WTC11 (cell line): ENCODE measurements around the gene SLC25A40. TPM values are rescaled to one million over a fixed set of nuclear protein-coding genes. Genes with fewer than 3 reads are reported as not detected.

Source experiments
- ATAC-seq: fragments of 200-7000 bp; cut with Tn5 transposase; 2 replicates; pipeline ENCODE4 v1.10.0; 2021; ENCODE audit warnings: mild to moderate bottlenecking, moderate library complexity
- CTCF ChIA-PET: fragments of 300-600 bp; sonication (Branson Sonifier 250); formaldehyde crosslinking; loops from one replicate; lab custom pipeline; 2021; ENCODE audit warnings: antibody characterized with exemption; lab: Charles Lee
- POLR2A ChIA-PET: fragments of 350-600 bp; sonication (Branson Sonifier 250); formaldehyde crosslinking; loops from one replicate; lab custom pipeline; 2021; ENCODE audit warnings: antibody characterized with exemption; lab: Charles Lee
- DNase-seq: peaks from one replicate; pipeline ENCODE4 v3.0.0; 2021; ENCODE audit warnings: low spot score
- H3K27ac Mint-ChIP-seq: 2 replicates; pipeline ENCODE4 v1.8.0; 2021; ENCODE audit warnings: mixed read lengths
- H3K27me3 Mint-ChIP-seq: 2 replicates; pipeline ENCODE4 v1.8.0; 2021; ENCODE audit warnings: low read depth, mild to moderate bottlenecking, moderate library complexity, mixed read lengths
- H3K36me3 Mint-ChIP-seq: 2 replicates; pipeline ENCODE4 v1.8.0; 2021; ENCODE audit warnings: mixed read lengths
- H3K4me1 Mint-ChIP-seq: 2 replicates; pipeline ENCODE4 v1.8.0; 2022; ENCODE audit warnings: mixed read lengths
- H3K4me3 Mint-ChIP-seq: 2 replicates; pipeline ENCODE4 v1.8.0; 2021; ENCODE audit warnings: mild to moderate bottlenecking, moderate library complexity, mixed read lengths
- H3K9me3 Mint-ChIP-seq: 2 replicates; pipeline ENCODE4 v1.8.0; 2021; ENCODE audit warnings: mixed read lengths
- CBFB ChIP-seq: sonication (generic); formaldehyde crosslinking; IDR thresholded peaks from 2 replicates; pipeline ENCODE4 v1.8.1; 2022; ENCODE audit warnings: mild to moderate bottlenecking, low read depth, missing genetic modification reagents
- E2F4 ChIP-seq: sonication (generic); formaldehyde crosslinking; IDR thresholded peaks from 2 replicates; pipeline ENCODE4 v1.8.1; 2022; ENCODE audit warnings: low read depth, mild to moderate bottlenecking, moderate library complexity, missing genetic modification reagents, borderline replicate concordance
- ELF4 ChIP-seq: sonication (generic); formaldehyde crosslinking; IDR thresholded peaks from 2 replicates; pipeline ENCODE4 v1.8.1; 2022; ENCODE audit warnings: low read depth, mild to moderate bottlenecking, moderate library complexity, missing genetic modification reagents
- EMX1 ChIP-seq: fragments of 250-450 bp; sonication (Bioruptor Pico); IDR thresholded peaks from 2 replicates; pipeline ENCODE4 v1.8.0; 2021; ENCODE audit warnings: mild to moderate bottlenecking
- ERG ChIP-seq: fragments of 250-450 bp; sonication (Bioruptor Pico); IDR thresholded peaks from 2 replicates; pipeline ENCODE4 v1.8.0; 2021; ENCODE audit warnings: mild to moderate bottlenecking
- GRHL2 ChIP-seq: fragments of 250-450 bp; sonication (Bioruptor Pico); IDR thresholded peaks from 2 replicates; pipeline ENCODE4 v1.8.0; 2022; ENCODE audit warnings: mild to moderate bottlenecking, moderate library complexity; ENCODE audit not compliant: insufficient replicate concordance, severe bottlenecking
- MAX ChIP-seq: sonication (generic); formaldehyde crosslinking; IDR thresholded peaks from 2 replicates; pipeline ENCODE4 v1.8.0; 2022; ENCODE audit warnings: mild to moderate bottlenecking, missing genetic modification reagents
- MYBL2 ChIP-seq: sonication (generic); formaldehyde crosslinking; IDR thresholded peaks from 2 replicates; pipeline ENCODE4 v1.8.1; 2023; ENCODE audit warnings: mild to moderate bottlenecking, moderate library complexity, missing genetic modification reagents
- NFATC4 ChIP-seq: fragments of 250-450 bp; sonication (Bioruptor Pico); IDR thresholded peaks from 2 replicates; pipeline ENCODE4 v1.9.0; 2021; ENCODE audit warnings: mild to moderate bottlenecking
- SP1 ChIP-seq: sonication (generic); formaldehyde crosslinking; conservative IDR thresholded peaks from 2 replicates; pipeline ENCODE4 v1.8.1; 2022; ENCODE audit warnings: missing genetic modification reagents
- STAT6 ChIP-seq: sonication (generic); formaldehyde crosslinking; conservative IDR thresholded peaks from 2 replicates; pipeline ENCODE4 v1.8.1; 2023; ENCODE audit warnings: mild to moderate bottlenecking, low read depth, missing genetic modification reagents, moderate library complexity
- TCF7 ChIP-seq: sonication (generic); formaldehyde crosslinking; IDR thresholded peaks from 2 replicates; pipeline ENCODE4 v1.8.0; 2022; ENCODE audit warnings: mild to moderate bottlenecking, low read depth, missing genetic modification reagents, moderate library complexity
- TEAD1 ChIP-seq: sonication (generic); formaldehyde crosslinking; IDR thresholded peaks from 2 replicates; pipeline ENCODE4 v1.8.0; 2022; ENCODE audit warnings: mild to moderate bottlenecking, missing genetic modification reagents
- TEAD4 ChIP-seq: sonication (generic); formaldehyde crosslinking; IDR thresholded peaks from 2 replicates; pipeline ENCODE4 v1.8.0; 2022; ENCODE audit warnings: mild to moderate bottlenecking, missing genetic modification reagents
- USF2 ChIP-seq: sonication (generic); formaldehyde crosslinking; IDR thresholded peaks from 2 replicates; pipeline ENCODE4 v1.8.1; 2023; ENCODE audit warnings: mild to moderate bottlenecking, missing genetic modification reagents, moderate library complexity
- ZNF121 ChIP-seq: sonication (generic); formaldehyde crosslinking; IDR thresholded peaks from 2 replicates; pipeline ENCODE4 v1.8.0; 2023; ENCODE audit warnings: missing genetic modification reagents
- ZNF138 ChIP-seq: sonication (generic); formaldehyde crosslinking; conservative IDR thresholded peaks from 2 replicates; pipeline ENCODE4 v1.8.1; 2022; ENCODE audit warnings: mild to moderate bottlenecking, moderate library complexity, missing genetic modification reagents
- ZNF263 ChIP-seq: sonication (generic); formaldehyde crosslinking; IDR thresholded peaks from 2 replicates; pipeline ENCODE4 v1.8.1; 2022; ENCODE audit warnings: low read depth, mild to moderate bottlenecking, moderate library complexity, missing genetic modification reagents
- ZNF281 ChIP-seq: sonication (generic); formaldehyde crosslinking; IDR thresholded peaks from 2 replicates; pipeline ENCODE4 v1.8.0; 2023; ENCODE audit warnings: mild to moderate bottlenecking, missing genetic modification reagents
- ZNF317 ChIP-seq: sonication (generic); formaldehyde crosslinking; IDR thresholded peaks from 2 replicates; pipeline ENCODE4 v1.8.1; 2023; ENCODE audit warnings: low read depth, mild to moderate bottlenecking, moderate library complexity, missing genetic modification reagents, borderline replicate concordance
- ZSCAN18 ChIP-seq: fragments of 250-450 bp; sonication (Bioruptor Pico); IDR thresholded peaks from 2 replicates; pipeline ENCODE4 v2.1.2; 2022; ENCODE audit warnings: mild to moderate bottlenecking, moderate library complexity
- total RNA-seq: library from RNA; stranded (reverse); gene quantifications from 3 replicates; pipeline ENCODE4 v1.2.3, GENCODE V29; 2021

SLC25A40 gene
- total RNA-seq, 1 experiment from 2014 or later, result 18.1 TPM

- peaks cover 5% of the 10 kb centered on the region for H3K9me3 Mint-ChIP-seq
- no peaks in the 10 kb centered on the region for H3K27me3 Mint-ChIP-seq
- ChIA-PET CTCF (no interaction called here), POLR2A (no interaction called here)
- no peak for DNase-seq
- H3K27ac Mint-ChIP-seq, result no peak overlapping the region
- TF ChIP-seq CBFB (CRISPR knock-in tag), result no peak
- TF ChIP-seq GRHL2 (CRISPR knock-in tag), result no peak
- TF ChIP-seq ZSCAN18 (CRISPR knock-in tag), result no peak
- no peak for TF ChIP-seq MYBL2
- no peak for TF ChIP-seq ZNF263 (CRISPR knock-in tag)
- no peak for TF ChIP-seq E2F4 (CRISPR knock-in tag)
- no peak for TF ChIP-seq ZNF138 (CRISPR knock-in tag)
- TF ChIP-seq USF2 (CRISPR knock-in tag), result no peak
- no peak for ATAC-seq
- H3K36me3 Mint-ChIP-seq, result peaks cover 32% of the 10 kb centered on the region
- no peak overlapping the region for H3K4me3 Mint-ChIP-seq
- peaks cover 5% of the 10 kb centered on the region for H3K4me1 Mint-ChIP-seq
Measured at GRCh38 chr7:87853237-87853864, 22.8 kb downstream of the SLC25A40 start.

- no peak overlapping the region for H3K27ac Mint-ChIP-seq
- CTCF ChIA-PET, result no interaction called here
- H3K4me1 Mint-ChIP-seq, result peaks cover 5% of the 10 kb centered on the region
- TF ChIP-seq STAT6 (CRISPR knock-in tag) (no peak), TEAD4 (CRISPR knock-in tag) (no peak), ZNF121 (0 out of 2 replicates have a peak, but pooled peaks have one; percentile 43), SP1 (CRISPR knock-in tag) (no peak), TEAD1 (CRISPR knock-in tag) (no peak)
- TF ChIP-seq, all 79 proteins: peak for 1
- no peak for DNase-seq
- ATAC-seq, result no peak
- H3K27me3 Mint-ChIP-seq, result no peaks in the 10 kb centered on the region
- H3K4me3 Mint-ChIP-seq, result no peak overlapping the region
- POLR2A ChIA-PET, result no interaction called here
- H3K36me3 Mint-ChIP-seq, result peaks cover 21% of the 10 kb centered on the region
- H3K9me3 Mint-ChIP-seq, result no peaks in the 10 kb centered on the region
Measured at GRCh38 chr7:87852306-87852705, 23.9 kb downstream of the SLC25A40 start.

GRCh38 chr7:87850836-87851593 is 25.1 kb downstream of the SLC25A40 start:
- no peak overlapping the region for H3K4me3 Mint-ChIP-seq
- H3K27ac Mint-ChIP-seq, result peak overlapping the region; percentile 11
- ATAC-seq (no peak), DNase-seq (no peak)
- peaks cover 1% of the 10 kb centered on the region for H3K4me1 Mint-ChIP-seq
- POLR2A ChIA-PET, result no interaction called here
- H3K27me3 Mint-ChIP-seq, result no peaks in the 10 kb centered on the region
- CTCF ChIA-PET, result no interaction called here
- H3K36me3 Mint-ChIP-seq, result peaks cover 18% of the 10 kb centered on the region
- H3K9me3 Mint-ChIP-seq, result no peaks in the 10 kb centered on the region
- no peak for TF ChIP-seq ERG (CRISPR knock-in tag)
- TF ChIP-seq EMX1, result no peak
- no peak for TF ChIP-seq ZNF317
- no peak for TF ChIP-seq ZNF281 (CRISPR knock-in tag)
- TF ChIP-seq MAX (CRISPR knock-in tag), result no peak
- TF ChIP-seq TCF7, result no peak
- no peak for TF ChIP-seq ELF4 (CRISPR knock-in tag)
- no peak for TF ChIP-seq NFATC4 (CRISPR knock-in tag)
